Raji (cell line): ENCODE data around the gene CHD5.

Experiments used
- POLR2A ChIP-seq: IDR thresholded peaks from 2 replicates; pipeline ENCODE4 v1.6.1; 2011; ENCODE audit warnings: low read depth, low read length, control low read depth; ENCODE audit not compliant: insufficient read depth

Gene CHD5

DNA sequence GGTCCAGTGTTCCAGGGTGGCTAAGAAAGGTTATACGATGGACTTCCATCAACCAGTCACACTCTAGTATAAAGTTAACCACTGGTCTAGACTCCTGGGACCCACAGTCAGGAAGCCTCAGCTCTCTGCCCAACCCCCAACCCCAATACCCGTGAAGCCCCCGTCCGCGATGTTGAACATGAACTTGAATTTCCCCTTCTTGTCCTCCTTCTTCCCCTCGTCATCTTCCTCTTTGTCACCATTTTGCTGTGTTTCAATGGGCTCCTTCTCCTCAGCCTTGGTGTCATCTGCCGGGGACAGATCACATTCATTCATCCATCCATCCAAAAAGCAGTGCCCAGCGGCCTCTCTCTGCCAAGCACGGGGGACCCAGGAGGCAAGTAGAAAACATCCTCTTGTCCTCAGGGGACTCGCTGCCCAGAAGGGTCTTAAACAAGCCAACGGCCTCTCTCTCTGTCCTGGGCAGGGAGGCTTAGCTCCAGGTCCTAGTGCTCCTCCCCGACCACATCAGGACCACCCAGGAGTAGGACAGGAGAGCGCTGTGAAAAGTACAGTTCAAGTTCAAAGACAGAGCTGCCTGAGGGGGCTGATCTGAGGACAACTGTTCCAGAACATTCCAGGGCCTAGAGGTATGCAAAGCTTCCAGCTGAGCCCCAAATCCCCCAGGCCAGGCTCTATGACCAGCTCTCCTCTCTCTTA, 68.0 kb downstream of the CHD5 start:
- no peak for TF ChIP-seq POLR2A

- TF ChIP-seq POLR2A, result no peak
Observed at GRCh38 chr1:6111571-6111970, 68.5 kb downstream of the CHD5 start.

GRCh38 chr1:6110326-6110725, 69.8 kb downstream of the CHD5 start:
- TF ChIP-seq POLR2A, result no peak

GRCh38 chr1:6109688-6110087, 70.4 kb downstream of the CHD5 start:
- no peak for TF ChIP-seq POLR2A

GRCh38 chr1:6108937-6109614, 71.0 kb downstream of the CHD5 start:
- no peak for TF ChIP-seq POLR2A

- TF ChIP-seq POLR2A, result no peak
Observed at GRCh38 chr1:6108476-6108875, 71.6 kb downstream of the CHD5 start.

DNA sequence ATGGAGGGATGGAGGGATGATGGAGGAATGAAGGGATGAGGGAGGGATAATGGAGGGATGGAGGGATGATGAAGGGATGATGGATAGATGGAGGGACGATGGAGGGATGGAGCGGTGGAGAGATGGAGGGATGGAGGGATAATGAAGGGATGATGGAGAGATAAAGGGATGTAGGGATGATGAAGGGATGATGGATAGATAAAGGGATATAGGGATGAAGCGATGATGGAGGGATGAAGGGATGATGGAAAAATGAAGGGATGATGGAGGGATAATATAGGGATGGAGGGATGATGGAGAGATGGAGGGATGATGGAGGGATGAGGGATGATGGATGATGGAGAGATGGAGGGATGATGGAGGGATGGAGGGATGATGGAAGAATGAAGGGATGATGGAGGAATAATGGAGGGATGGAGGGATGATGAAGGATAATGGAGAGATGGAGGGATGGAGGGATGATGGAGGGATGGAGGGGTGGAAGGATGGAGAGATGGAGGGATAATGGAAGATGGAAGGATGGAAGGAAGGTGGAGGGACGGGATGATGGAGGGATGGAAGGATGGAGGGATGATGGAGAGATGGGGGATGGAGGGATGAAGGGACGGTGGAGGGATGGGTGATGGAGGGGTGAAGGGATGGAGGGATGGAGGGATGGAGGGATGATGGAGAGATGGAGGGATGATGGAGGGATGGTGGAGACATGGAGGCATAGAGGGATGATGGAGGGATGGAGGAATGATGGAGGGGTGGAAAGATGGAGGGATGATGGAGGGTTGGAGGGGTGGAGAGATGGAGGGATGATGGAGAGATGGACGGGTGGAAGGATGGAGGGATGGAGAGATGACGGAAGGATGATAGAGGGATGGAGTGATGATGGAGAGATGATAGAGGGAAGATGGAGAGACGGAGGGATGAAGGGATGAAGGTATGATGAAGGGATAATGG, 72.4 kb downstream of the CHD5 start:
- TF ChIP-seq POLR2A, result no peak

DNA sequence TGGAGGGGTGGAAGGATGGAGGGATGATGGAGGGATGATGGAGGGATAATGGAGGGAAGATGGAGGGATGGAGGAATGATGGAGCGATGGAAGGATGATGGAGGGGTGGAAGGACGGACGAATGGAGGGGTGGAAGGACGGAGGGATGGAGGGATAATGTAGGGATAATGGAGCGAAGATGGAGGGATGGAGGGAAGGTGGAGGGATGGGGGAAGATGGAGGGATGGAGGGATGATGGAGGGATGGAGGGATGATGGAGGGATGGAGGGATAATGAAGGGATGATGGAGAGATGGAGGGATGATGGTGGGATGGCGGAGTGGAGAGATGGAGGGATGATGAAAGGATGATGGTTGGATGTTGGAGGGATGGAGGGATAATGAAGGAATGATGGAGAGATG, 73.1 kb downstream of the CHD5 start:
- no peak for TF ChIP-seq POLR2A

DNA sequence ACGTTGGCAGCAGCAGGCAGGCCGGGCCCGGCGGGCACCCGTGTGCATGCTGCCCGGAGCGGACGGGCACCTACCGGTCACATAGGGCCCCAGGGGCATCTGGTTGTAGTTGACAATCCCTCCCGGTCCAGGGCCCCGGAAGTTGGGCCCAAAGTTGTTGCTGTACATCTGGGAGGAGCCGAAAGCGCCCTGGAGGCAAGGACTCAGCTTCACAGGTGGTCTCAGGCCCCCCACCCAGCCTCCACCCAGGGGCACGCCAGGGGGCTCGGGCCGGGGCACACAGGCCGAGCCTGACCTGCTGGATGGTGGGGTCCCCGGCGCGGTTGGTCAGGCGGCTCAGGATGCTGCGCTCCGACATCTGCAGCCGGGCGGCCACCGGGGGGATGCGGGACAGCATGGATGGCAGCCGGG, 73.8 kb downstream of the CHD5 start:
- TF ChIP-seq POLR2A, result no peak

- TF ChIP-seq POLR2A, result no peak
Observed at GRCh38 chr1:6105763-6106162, 74.4 kb downstream of the CHD5 start.

DNA sequence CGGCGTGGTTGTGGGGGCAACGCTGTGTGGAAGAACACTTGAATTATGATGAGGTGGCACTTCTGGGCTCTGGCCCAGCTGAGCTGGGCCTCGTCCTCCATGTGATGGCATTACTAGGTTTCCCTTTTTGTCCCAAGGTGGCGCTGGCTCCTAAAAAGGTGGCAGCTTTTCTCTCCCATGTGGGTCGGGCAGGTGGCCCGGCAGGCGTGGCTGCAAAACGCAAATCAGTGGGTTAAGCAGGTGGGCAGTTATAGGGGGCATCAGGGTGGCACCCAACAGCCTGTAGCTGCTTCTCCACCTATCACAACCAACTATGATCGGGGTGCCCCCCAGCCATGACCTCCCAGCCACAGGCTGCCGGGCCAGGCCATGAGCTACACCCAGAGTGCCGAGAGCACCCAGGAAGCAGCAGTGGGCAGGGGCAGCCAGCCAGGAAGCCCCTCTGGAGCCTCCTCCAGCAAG, 74.9 kb downstream of the CHD5 start:
- no peak for TF ChIP-seq POLR2A

DNA sequence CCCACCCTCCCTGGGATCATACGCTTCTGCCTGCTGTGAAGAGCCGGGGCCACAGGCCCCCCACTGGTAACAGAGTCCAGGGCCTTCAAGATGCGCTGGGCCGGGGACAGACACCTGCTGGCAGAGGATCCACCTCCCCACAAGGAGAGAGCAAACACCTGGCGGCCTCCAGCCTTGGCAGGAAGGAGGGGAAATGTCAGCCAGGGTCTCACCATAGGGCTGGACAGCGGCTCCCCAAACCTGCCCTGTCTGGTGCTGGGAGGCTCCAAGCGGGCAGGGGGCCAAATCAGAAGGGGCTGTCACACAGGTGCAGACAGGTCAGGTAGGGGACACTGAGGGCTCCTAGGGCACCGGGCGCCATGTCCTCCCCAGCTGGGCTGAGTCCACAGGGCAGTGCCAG, 75.5 kb downstream of the CHD5 start:
- TF ChIP-seq POLR2A, result no peak

DNA sequence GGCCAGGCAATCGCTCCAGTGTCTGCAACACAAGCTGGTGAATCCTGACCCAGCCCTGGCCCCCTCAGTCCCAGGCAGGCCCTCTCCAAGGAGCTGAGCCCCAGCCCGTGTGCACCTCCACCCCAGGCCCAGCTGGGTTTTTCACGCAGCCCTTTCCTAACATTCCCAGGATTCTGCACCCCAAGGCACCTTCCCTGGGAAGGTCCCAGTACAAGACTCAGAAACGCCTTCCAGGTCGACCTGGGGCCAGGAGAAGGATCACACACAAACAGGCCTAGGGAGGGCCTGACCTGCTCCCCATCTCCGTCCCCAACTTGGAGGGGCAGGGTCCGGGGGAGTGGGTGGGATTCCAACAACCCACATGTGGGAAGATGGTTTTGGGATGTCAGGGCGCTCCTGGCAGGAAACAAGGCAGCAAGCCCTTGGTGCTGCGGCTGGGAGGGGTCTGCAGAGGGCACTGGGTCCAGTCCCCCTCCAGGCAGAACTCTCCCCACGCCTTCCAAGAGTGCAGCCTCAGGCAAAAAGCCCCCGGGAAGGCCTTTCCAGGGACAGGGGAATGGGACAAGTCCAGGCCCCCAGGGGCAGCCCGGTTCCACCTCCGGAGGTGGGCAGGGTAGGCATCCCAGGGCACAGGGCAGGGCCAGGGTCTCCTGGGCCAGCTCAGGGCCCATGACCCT, 76.1 kb downstream of the CHD5 start:
- no peak for TF ChIP-seq POLR2A

DNA sequence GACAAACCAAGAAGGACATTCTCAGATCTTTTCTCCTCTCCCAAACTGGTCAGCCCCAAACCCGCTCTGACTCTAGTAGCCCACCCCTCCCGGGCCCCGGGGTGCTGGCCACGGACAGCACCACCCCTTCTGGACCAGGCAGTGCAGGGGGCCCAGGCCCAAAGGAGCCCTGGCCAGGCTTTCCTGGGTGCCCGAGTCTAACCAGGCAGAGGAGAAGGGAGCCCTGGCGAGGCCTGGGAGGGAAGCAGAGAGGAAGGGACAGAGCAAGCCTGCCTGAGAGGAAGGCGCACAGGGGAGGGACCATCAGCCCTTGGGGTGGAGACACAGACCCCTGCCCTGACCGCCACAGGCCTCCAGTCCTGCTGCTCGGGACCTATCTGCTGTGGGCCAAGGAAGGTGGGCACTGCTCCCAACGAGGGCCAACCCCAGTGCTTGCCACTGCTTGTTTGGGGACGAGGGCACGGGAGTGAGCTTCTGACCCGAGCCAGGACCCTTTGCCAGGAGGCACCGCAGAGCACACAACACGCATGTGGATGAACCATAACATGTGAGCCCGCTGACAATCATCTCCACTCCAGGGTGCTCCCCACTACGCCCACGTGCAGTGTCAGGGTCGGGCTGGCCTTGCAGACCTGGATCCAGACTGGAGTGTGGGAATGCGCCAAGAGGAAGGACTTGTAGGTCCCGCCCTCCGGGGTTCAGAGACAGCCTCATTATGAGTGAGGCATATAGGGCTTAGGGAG, 76.8 kb downstream of the CHD5 start:
- no peak for TF ChIP-seq POLR2A

GRCh38 chr1:6102532-6102845, 77.6 kb downstream of the CHD5 start:
- no peak for TF ChIP-seq POLR2A
